ENCODE measurements around the gene IGSF3. TPM values are rescaled to one million over a fixed set of nuclear protein-coding genes. Genes with fewer than 3 reads are reported as not detected.

The IGSF3 gene
- total and polyA plus RNA-seq, 10 of the 15 experiments (the other 5 are each of a cell fraction or from before 2014, with no cell fraction given): 1.4 to 18.0 (median 9.6) TPM

DNA sequence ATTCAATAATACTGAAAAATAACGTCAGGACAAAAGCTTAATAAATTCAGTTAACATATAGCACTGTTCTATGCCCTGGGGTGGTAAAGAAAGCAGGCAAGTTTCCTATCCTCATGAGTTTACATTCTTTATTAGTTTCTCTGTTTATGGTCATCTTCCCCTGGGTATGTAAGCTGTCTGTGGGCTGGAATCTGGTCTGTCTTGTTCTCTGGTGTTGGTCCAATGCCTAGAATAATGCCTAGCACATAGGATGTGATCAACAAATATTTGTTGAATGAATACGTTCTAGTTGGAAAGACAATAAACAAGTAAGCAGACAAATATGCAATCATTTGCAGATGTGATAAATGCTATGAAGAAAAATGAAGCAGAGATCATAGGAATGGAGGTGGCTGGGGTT lies 7.2 kb upstream of the IGSF3 start:
- ATAC-seq (no peak), DNase-seq (ENCODE audit: low read depth, low spot score) (no peak), FAIRE-seq (no peak)
- no peaks in the 10 kb centered on the region for H3K4me1 ChIP-seq (ENCODE audit: control insufficient read depth, insufficient read depth, low read length)
- H3K27ac ChIP-seq (ENCODE audit: control insufficient read depth, insufficient read depth): no peak overlapping the region
- RAD21 ChIA-PET (ENCODE audit: unreplicated experiment): interaction anchor here (1.1 kb wide), 1 partner anchor 385 kb away, joined by 6 read pairs; the partner anchor contains the start of gene TTF2
- SMC1A ChIA-PET (ENCODE audit: uncharacterized antibody, unreplicated experiment): interaction anchor here (1.0 to 4.5 kb wide), 3 partner anchors 79 to 100 kb away, joined by 3 to 19 read pairs (median 18); no protein-coding TSS in a partner anchor
- POLR2A ChIA-PET: no interaction called here
- H3K27me3 ChIP-seq (replicated peaks in 1 of 2; ENCODE audit: control insufficient read depth in 2 of 2, insufficient read depth in 2 of 2, low read length in 1 of 2): no peaks in the 10 kb centered on the region
- H3K9ac ChIP-seq (ENCODE audit: control insufficient read depth, insufficient read depth, low read length): no peak overlapping the region
- intact Hi-C loops (cut with micrococcal nuclease; ENCODE audit: unreplicated experiment): no loop called here
- H3K36me3 ChIP-seq (ENCODE audit: control insufficient read depth in 2 of 2, insufficient read depth in 2 of 2, low read length in 1 of 2): no peaks in the 10 kb centered on the region
- no peaks in the 10 kb centered on the region for H3K79me2 ChIP-seq (ENCODE audit: control insufficient read depth, insufficient read depth, low read length)
- H3K9me3 ChIP-seq (replicated peaks; ENCODE audit: control insufficient read depth, insufficient read depth, low read length): no peaks in the 10 kb centered on the region
- H2AFZ ChIP-seq (ENCODE audit: control insufficient read depth, low read depth, low read length): no peak overlapping the region
- BruUV-seq (replicated peaks): no TSS peak
- CTCF ChIA-PET: interaction anchor here (0.6 to 6.6 kb wide), 5 partner anchors 13 to 877 kb away, joined by 3 to 137 read pairs (median 8); partner anchors contain the start of gene CD58
- no peak overlapping the region for H3K4me3 ChIP-seq
- in situ Hi-C loops (cut with MboI): loop anchor here (5.0 kb wide), 1 partner anchor 97 kb away; no protein-coding TSS in a partner anchor
- H3K4me2 ChIP-seq (ENCODE audit: control insufficient read depth, insufficient read depth): no peak overlapping the region
- WGBS (ENCODE audit: insufficient coverage, insufficient replicate concordance, low lambda C conversion rate, missing lambda C conversion rate): 27% methylated on average over 2 of the region's 2 CpGs
- H4K20me1 ChIP-seq (ENCODE audit: control insufficient read depth, insufficient read depth): no peaks in the 10 kb centered on the region
- TF ChIP-seq CEBPB (IDR thresholded peaks at IDR 0.05; ENCODE audit: borderline replicate concordance in 1 of 2, low read depth in 2 of 2, low read length in 2 of 2) (no peak), USF2 (IDR thresholded peaks at IDR 0.05; ENCODE audit: borderline replicate concordance, low read depth, low read length) (no peak), MEF2A (IDR thresholded peaks at IDR 0.05; ENCODE audit: insufficient read depth, low read depth, low read length) (no peak), SMARCA5 (IDR thresholded peaks at IDR 0.05) (no peak), ZNF207 (IDR thresholded peaks at IDR 0.05; ENCODE audit: borderline replicate concordance) (no peak), KDM1A (IDR thresholded peaks at IDR 0.05; ENCODE audit: borderline replicate concordance) (no peak), ZNF24 (IDR thresholded peaks at IDR 0.05) (no peak), NR2C1 (IDR thresholded peaks at IDR 0.05) (no peak), SMC3 (IDR thresholded peaks at IDR 0.05; ENCODE audit: borderline replicate concordance, low read length) (no peak), USF1 (IDR thresholded peaks at IDR 0.05; ENCODE audit: borderline replicate concordance, extremely low read length, insufficient read depth, low read depth, low read length) (no peak), JUNB (IDR thresholded peaks at IDR 0.05) (no peak)
- TF ChIP-seq, protein P1, sequence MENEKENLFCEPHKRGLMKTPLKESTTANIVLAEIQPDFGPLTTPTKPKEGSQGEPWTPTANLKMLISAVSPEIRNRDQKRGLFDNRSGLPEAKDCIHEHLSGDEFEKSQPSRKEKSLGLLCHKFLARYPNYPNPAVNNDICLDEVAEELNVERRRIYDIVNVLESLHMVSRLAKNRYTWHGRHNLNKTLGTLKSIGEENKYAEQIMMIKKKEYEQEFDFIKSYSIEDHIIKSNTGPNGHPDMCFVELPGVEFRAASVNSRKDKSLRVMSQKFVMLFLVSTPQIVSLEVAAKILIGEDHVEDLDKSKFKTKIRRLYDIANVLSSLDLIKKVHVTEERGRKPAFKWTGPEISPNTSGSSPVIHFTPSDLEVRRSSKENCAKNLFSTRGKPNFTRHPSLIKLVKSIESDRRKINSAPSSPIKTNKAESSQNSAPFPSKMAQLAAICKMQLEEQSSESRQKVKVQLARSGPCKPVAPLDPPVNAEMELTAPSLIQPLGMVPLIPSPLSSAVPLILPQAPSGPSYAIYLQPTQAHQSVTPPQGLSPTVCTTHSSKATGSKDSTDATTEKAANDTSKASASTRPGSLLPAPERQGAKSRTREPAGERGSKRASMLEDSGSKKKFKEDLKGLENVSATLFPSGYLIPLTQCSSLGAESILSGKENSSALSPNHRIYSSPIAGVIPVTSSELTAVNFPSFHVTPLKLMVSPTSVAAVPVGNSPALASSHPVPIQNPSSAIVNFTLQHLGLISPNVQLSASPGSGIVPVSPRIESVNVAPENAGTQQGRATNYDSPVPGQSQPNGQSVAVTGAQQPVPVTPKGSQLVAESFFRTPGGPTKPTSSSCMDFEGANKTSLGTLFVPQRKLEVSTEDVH (IDR thresholded peaks at IDR 0.05; ENCODE audit: low read depth, partially characterized antibody): no peak
- TF ChIP-seq, protein P2, sequence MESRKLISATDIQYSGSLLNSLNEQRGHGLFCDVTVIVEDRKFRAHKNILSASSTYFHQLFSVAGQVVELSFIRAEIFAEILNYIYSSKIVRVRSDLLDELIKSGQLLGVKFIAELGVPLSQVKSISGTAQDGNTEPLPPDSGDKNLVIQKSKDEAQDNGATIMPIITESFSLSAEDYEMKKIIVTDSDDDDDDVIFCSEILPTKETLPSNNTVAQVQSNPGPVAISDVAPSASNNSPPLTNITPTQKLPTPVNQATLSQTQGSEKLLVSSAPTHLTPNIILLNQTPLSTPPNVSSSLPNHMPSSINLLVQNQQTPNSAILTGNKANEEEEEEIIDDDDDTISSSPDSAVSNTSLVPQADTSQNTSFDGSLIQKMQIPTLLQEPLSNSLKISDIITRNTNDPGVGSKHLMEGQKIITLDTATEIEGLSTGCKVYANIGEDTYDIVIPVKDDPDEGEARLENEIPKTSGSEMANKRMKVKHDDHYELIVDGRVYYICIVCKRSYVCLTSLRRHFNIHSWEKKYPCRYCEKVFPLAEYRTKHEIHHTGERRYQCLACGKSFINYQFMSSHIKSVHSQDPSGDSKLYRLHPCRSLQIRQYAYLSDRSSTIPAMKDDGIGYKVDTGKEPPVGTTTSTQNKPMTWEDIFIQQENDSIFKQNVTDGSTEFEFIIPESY (IDR thresholded peaks at IDR 0.05): no peak
- TF ChIP-seq, protein P3, sequence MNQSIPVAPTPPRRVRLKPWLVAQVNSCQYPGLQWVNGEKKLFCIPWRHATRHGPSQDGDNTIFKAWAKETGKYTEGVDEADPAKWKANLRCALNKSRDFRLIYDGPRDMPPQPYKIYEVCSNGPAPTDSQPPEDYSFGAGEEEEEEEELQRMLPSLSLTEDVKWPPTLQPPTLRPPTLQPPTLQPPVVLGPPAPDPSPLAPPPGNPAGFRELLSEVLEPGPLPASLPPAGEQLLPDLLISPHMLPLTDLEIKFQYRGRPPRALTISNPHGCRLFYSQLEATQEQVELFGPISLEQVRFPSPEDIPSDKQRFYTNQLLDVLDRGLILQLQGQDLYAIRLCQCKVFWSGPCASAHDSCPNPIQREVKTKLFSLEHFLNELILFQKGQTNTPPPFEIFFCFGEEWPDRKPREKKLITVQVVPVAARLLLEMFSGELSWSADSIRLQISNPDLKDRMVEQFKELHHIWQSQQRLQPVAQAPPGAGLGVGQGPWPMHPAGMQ (IDR thresholded peaks at IDR 0.05; ENCODE audit: borderline replicate concordance): no peak
